OCI-LY7 (cell line): ENCODE data around the gene PTGER2. TPM values are rescaled to one million over a fixed set of nuclear protein-coding genes. Genes with fewer than 3 reads are reported as not detected.

Experiments
- BruUV-seq: library from RNA; stranded (reverse); fragments of 400-500 nt; replicated peaks from 2 replicates; lab custom pipeline; 2021; lab: Mats Ljungman, UMichigan
- CTCF ChIA-PET: fragments of 300-600 bp; sonication (Branson Sonifier 250); formaldehyde crosslinking; loops from one replicate; lab custom pipeline; 2022; ENCODE audit warnings: antibody characterized with exemption; ENCODE audit not compliant: unreplicated experiment; lab: Charles Lee
- POLR2A ChIA-PET: fragments of 300-600 bp; sonication (Branson Sonifier 250); formaldehyde crosslinking; loops from one replicate; lab custom pipeline; 2022; ENCODE audit warnings: antibody characterized with exemption; lab: Charles Lee
- DNase-seq: peaks from one replicate; pipeline ENCODE4 v3.0.0-alpha.2; 2015; ENCODE audit warnings: low spot score
- H2AFZ ChIP-seq: fragments of 200-600 bp; sonication (generic), shearing (Covaris generic); 2 replicates; pipeline ENCODE4 v1.6.1; 2014; ENCODE audit warnings: mild to moderate bottlenecking, antibody characterized with exemption, low read length, moderate library complexity
- H3K27ac ChIP-seq: fragments of 200-600 bp; sonication (generic); 2 replicates; pipeline ENCODE4 v1.5.1; 2014; ENCODE audit warnings: mixed run types, low read depth, mild to moderate bottlenecking, moderate library complexity, low read length, inconsistent platforms; ENCODE audit not compliant: poor library complexity, severe bottlenecking
- H3K36me3 ChIP-seq: fragments of 200-600 bp; sonication (generic); 2 replicates; pipeline ENCODE4 v1.6.1; 2014; ENCODE audit warnings: mild to moderate bottlenecking, antibody characterized with exemption, low read length, moderate library complexity, mixed read lengths; ENCODE audit not compliant: insufficient read depth
- H3K4me1 ChIP-seq: fragments of 200-600 bp; sonication (generic); 2 replicates; pipeline ENCODE4 v1.5.1; 2014; ENCODE audit warnings: mild to moderate bottlenecking, low read length; ENCODE audit not compliant: insufficient read depth, poor library complexity, severe bottlenecking
- H3K4me2 ChIP-seq: fragments of 200-600 bp; sonication (generic); 2 replicates; pipeline ENCODE4 v1.6.1; 2014; ENCODE audit warnings: mild to moderate bottlenecking, low read length
- H3K4me3 ChIP-seq: fragments of 200-600 bp; sonication (generic); 2 replicates; pipeline ENCODE4 v1.5.1; 2014; ENCODE audit warnings: mild to moderate bottlenecking, low read depth, low read length; ENCODE audit not compliant: poor library complexity, severe bottlenecking
- H3K79me2 ChIP-seq: fragments of 200-600 bp; sonication (generic); 2 replicates; pipeline ENCODE4 v1.6.1; 2016; ENCODE audit warnings: low read depth, mild to moderate bottlenecking, low read length, moderate library complexity, mixed read lengths; ENCODE audit not compliant: insufficient read depth
- H3K9me2 ChIP-seq: fragments of 200-600 bp; sonication (generic); 2 replicates; pipeline ENCODE4 v1.6.1; 2016; ENCODE audit warnings: mild to moderate bottlenecking, low read length, mixed read lengths; ENCODE audit not compliant: insufficient read depth
- H3K9me3 ChIP-seq: fragments of 200-600 bp; sonication (generic); 2 replicates; pipeline ENCODE4 v1.6.1; 2014; ENCODE audit warnings: mild to moderate bottlenecking, mixed run types, low read length, mixed read lengths
- H4K20me1 ChIP-seq: fragments of 200-600 bp; sonication (generic); 2 replicates; pipeline ENCODE4 v1.6.1; 2014; ENCODE audit warnings: mild to moderate bottlenecking, antibody characterized with exemption, low read length, moderate library complexity, mixed read lengths; ENCODE audit not compliant: insufficient read depth
- CTCF ChIP-seq: fragments of 200-600 bp; sonication (generic); conservative IDR thresholded peaks from 2 replicates; pipeline ENCODE4 v1.5.1; 2014; ENCODE audit warnings: mild to moderate bottlenecking, antibody characterized with exemption, low read length, moderate library complexity, mixed read lengths
- EZH2phosphoT487 ChIP-seq: fragments of 200-600 bp; sonication (generic); IDR thresholded peaks from 2 replicates; pipeline ENCODE4 v1.6.1; 2018; ENCODE audit warnings: low read depth, borderline replicate concordance, mild to moderate bottlenecking, mixed run types, antibody characterized with exemption, low read length, moderate library complexity, mixed read lengths
- intact Hi-C: fragments of 100-400 bp; cut with micrococcal nuclease; formaldehyde crosslinking; loops from one replicate; pipeline ENCODE4 v1.10.0; 2022; ENCODE audit not compliant: unreplicated experiment
- total RNA-seq, 2 experiments: library from RNA; depleted of rRNA in 1 of 2; stranded (reverse); fragments of >200 nt in 1 of 2; shearing (Covaris generic) in 1 of 2; gene quantifications; 2 replicates each; pipeline ENCODE4 v1.2.3, GENCODE V29; 2014 to 2022

Gene PTGER2
- total RNA-seq, 2 experiments from 2014 or later, result not detected

- Histone ChIP-seq H2AFZ (no peak overlapping the region), H3K36me3 (no peaks in the 10 kb centered on the region), H3K4me2 (peak overlapping the region; percentile 38), H3K4me1 (peaks cover 15% of the 10 kb centered on the region), H3K79me2 (no peaks in the 10 kb centered on the region), H4K20me1 (no peaks in the 10 kb centered on the region), H3K9me2 (no peaks in the 10 kb centered on the region; the same call in 1 of the 2 replicates), H3K4me3 (no peak overlapping the region), H3K9me3 (peaks cover 15% of the 10 kb centered on the region; the same call in 1 of the 2 replicates), H3K27ac (no peak overlapping the region)
- intact Hi-C loops, result no loop called here
- DNase-seq, result no peak
- ChIA-PET POLR2A (interaction anchor here (0.6 kb wide), 2 partner anchors 26 to 1659 kb away, joined by 3 read pairs; no protein-coding TSS in a partner anchor), CTCF (no interaction called here)
- BruUV-seq, result no TSS peak
- TF ChIP-seq CTCF, result no peak
- TF ChIP-seq EZH2phosphoT487, result no peak
Observed at GRCh38 chr14:52325630-52326029, 11.5 kb downstream of the PTGER2 start.

GRCh38 chr14:52327374-52328226, 13.5 kb downstream of the PTGER2 start:
- no TSS peak for BruUV-seq
- POLR2A ChIA-PET, result no interaction called here

More at GRCh38 chr14:52327374-52328226, 13.5 kb downstream of the PTGER2 start:
- TF ChIP-seq EZH2phosphoT487 (no peak), CTCF (no peak)
- Histone ChIP-seq H3K4me1 (peaks cover 15% of the 10 kb centered on the region), H3K4me3 (no peak overlapping the region), H3K36me3 (no peaks in the 10 kb centered on the region), H3K27ac (no peak overlapping the region), H3K4me2 (no peak overlapping the region), H2AFZ (no peak overlapping the region), H3K9me3 (0 out of 2 replicates have a peak, but pooled peaks cover 7% of the 10 kb centered on the region), H4K20me1 (no peaks in the 10 kb centered on the region), H3K79me2 (no peaks in the 10 kb centered on the region), H3K9me2 (no peaks in the 10 kb centered on the region; the same call in 1 of the 2 replicates)
- DNase-seq, result no peak
- intact Hi-C loops, result no loop called here
- CTCF ChIA-PET, result no interaction called here
